Superior temporal gyrus (tissue), 1 donor: Measurements from ENCODE around the gene AKAP9.
"Not testable (repeated sequence)": the region's sequence is repeated elsewhere in the genome, so short reads cannot be mapped to it uniquely, and the experiment has no call there.

Experiments
- DNase-seq: peaks from one replicate; pipeline ENCODE4 v3.0.0-alpha.2; 2016; ENCODE audit errors: extremely low spot score

Gene AKAP9

GRCh38 chr7:91940572-91941341, at the start of gene AKAP9:
AKAP9 (plus strand) TSS chr7:91940862; CDS start chr7:91941100, 238 bp downstream.
- peak; percentile 77 for DNase-seq

- DNase-seq = no peak
Measured at GRCh38 chr7:91892099-91892705, 48.5 kb upstream of the AKAP9 start.

- DNase-seq = no peak
Measured at GRCh38 chr7:91892821-91893340, 47.8 kb upstream of the AKAP9 start.

- DNase-seq = not testable (repeated sequence)
Measured at GRCh38 chr7:91893699-91894098, 47.0 kb upstream of the AKAP9 start.

- DNase-seq = no peak
Measured at GRCh38 chr7:91894781-91895480, 45.7 kb upstream of the AKAP9 start.

GRCh38 chr7:91898240-91898992, 42.2 kb upstream of the AKAP9 start:
- no peak for DNase-seq

- no peak for DNase-seq
Measured at GRCh38 chr7:91899563-91899962, 41.1 kb upstream of the AKAP9 start.

- no peak for DNase-seq
Measured at GRCh38 chr7:91910171-91910570, 30.5 kb upstream of the AKAP9 start.

- DNase-seq = no peak
Measured at GRCh38 chr7:91911121-91911520, 29.5 kb upstream of the AKAP9 start.

- DNase-seq = no peak
Measured at GRCh38 chr7:91912494-91912893, 28.2 kb upstream of the AKAP9 start.

GRCh38 chr7:91913612-91914011, 27.1 kb upstream of the AKAP9 start:
- no peak for DNase-seq

GRCh38 chr7:91915401-91916050, 25.1 kb upstream of the AKAP9 start:
- no peak for DNase-seq

- DNase-seq = no peak
Measured at GRCh38 chr7:91916051-91916440, 24.6 kb upstream of the AKAP9 start.

- DNase-seq = no peak
Measured at GRCh38 chr7:91918356-91918755, 22.3 kb upstream of the AKAP9 start.

GRCh38 chr7:91922857-91923256, 17.8 kb upstream of the AKAP9 start:
- DNase-seq = no peak

GRCh38 chr7:91927912-91928311, 12.8 kb upstream of the AKAP9 start:
- no peak for DNase-seq

- DNase-seq = no peak
Measured at GRCh38 chr7:91929463-91929862, 11.2 kb upstream of the AKAP9 start.

- DNase-seq = no peak
Measured at GRCh38 chr7:91940171-91940570, 491 bp upstream of the AKAP9 start.

GRCh38 chr7:91941450-91941849, 788 bp downstream of the AKAP9 start:
- DNase-seq = peak; percentile 68

GRCh38 chr7:91942312-91942711, 1.6 kb downstream of the AKAP9 start:
- DNase-seq = no peak

GRCh38 chr7:91944970-91945369, 4.3 kb downstream of the AKAP9 start:
- not testable (repeated sequence) for DNase-seq
